NCI-H2227 (cell line): ENCODE data around the gene TRIM44.
"Not testable (repeated sequence)": the region's sequence is repeated elsewhere in the genome, so short reads cannot be mapped to it uniquely, and the experiment has no call there.

Experiments used
- DNase-seq: peaks from one replicate; lab custom pipeline; 2025; ENCODE audit not compliant: unreplicated experiment; lab: John Stamatoyannopoulos, UW

The TRIM44 gene

DNA sequence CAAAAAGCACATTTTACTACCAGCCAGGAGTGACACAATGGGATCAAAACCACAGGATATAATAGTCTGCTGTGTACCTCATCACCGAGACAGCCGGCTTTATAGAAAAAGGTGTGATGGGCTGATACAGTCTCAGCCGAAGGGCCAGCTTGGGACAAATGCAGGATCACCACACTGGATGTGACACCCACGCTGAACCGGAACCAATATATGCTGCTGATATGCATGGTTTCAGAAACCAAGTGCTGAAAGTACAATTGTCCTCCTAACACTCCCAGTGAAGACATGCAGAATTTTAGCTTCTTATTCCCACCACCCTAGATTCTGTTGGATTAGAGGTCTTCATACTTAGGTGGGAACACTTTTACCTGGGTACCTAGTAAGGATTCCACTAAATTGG, 184.3 kb downstream of the TRIM44 start:
- no peak for DNase-seq

DNA sequence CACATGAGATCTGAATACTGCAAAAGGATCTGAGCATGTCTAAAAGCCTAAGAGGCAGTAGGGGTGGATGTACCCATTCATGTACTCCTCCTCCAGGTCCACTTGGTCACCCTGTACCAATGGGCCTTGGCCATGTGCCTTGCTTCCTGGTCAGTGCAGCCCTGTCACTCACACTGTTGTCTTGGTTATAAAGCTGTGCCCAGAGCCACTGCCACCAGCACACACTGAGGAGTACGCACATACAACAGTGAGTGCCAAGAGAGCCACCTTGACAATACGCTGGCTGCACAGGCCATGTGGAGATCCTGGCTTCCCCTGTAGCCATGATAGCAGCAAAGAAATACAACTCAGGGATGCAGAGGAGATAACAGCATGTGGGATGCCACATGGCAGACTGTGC, 184.9 kb downstream of the TRIM44 start:
- DNase-seq, result no peak

DNA sequence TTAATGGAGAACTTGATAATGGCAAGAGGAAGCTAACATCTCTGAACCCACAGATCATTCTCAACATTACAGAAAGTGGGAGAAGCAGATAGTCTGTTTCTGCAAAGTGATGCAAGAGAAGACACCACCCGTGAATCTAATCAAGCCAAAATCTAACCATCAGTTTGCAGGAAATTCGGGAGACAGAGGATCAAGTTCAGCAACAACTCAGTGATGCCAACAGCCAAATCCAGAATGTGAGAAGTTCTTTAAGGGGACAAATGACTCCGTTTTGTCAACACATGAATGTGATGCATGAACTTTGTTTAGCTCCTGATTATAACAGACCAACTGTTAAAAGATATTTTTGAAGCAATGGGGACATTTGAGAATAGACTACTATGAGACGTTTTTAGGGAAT, 186.0 kb downstream of the TRIM44 start:
- DNase-seq, result no peak

DNA sequence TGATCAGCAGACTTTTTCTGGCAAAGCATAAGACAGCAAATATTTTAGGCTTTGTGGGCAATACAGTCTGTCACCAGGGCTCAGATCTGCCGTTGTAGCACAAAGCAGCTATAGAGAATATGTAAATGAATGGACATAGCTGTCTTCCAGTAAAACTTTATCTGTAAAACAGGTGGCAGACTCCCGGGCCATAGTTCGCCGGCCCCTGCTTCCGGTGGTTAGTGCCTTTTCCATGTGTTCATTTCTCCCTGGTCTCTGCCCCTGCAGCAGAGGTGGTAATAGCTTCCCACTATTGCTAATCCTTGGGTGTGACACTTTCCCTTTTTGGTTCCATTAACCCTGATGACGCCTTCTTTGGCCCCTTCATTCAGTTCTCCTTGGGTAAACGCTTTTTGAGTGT, 187.6 kb downstream of the TRIM44 start:
- DNase-seq, result no peak

DNA sequence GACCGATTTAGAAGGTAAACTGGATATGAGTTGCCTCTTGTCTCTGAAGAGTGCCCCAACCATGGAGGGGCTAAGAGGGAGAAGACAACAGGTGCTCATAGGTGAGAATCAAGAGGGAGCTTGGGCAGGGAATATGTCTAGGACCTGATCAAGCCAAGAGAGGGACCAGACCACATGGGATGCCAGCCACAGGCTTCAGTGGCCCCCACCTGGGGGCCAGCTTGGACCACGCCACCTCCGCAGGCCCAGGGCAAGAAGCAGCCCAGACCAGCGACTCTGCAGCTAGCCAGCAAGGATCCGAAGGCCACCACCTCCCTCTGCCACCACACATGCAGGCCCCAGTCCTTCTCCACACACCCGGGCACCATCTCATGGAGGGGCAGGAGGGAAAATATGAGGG, 188.8 kb downstream of the TRIM44 start:
- DNase-seq, result no peak

DNA sequence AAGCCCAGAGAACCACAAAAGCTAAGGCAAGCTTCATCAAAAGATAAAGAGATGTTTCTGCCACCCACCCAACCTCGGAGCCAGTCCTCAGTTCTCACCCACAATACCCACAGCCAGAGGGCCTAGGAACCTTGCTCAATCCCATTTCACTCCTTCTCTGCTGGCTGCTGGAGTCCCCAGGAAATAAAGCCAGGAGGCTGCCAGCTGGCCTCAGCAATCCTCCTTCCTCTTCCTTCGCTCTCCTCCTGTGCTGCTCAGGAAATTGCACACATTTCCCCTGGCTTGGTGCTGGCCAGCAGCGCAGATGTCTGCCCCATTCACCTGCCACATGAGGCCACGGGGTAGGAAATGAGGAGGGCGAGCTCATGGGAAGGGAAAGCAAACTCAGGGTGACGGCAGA, 189.5 kb downstream of the TRIM44 start:
- no peak for DNase-seq

DNA sequence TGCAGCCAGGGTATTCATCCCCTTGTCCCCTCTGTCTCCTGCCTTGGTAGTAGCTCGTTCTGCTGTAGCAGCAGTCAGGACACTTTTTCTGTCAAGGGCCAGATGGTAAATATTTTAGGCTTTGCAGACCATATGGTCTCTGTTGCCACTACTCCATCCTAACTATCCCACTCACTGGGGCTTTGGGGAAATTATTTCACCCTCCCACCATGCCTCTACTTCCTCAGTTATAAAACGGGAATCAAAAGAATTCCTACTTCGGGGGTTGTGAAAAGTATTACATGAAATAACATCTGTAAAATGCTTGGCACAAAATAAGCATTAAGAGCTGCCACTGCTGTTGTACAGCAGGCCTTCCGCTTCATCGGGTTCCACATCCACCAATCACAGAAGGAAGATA, 191.4 kb downstream of the TRIM44 start:
- DNase-seq, result no peak

DNA sequence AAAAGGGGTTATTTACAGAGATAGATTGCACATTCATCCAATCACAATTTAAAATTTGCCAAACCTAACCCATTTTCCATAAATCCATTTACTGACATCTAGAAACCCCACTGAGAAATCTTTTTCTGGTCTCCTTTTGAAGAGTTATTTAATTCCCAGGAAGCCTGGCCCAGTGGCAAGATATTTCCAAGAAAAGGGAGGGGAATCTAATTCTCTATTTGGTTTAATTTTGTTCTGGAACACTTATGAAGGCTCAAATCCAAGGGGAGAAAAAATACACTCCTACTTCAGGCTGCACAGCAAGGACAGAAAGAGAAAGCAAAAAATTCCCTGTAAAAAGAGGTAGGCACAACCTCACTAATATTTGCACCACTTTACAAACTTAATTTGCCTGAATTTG, 193.1 kb downstream of the TRIM44 start:
- DNase-seq, result no peak

DNA sequence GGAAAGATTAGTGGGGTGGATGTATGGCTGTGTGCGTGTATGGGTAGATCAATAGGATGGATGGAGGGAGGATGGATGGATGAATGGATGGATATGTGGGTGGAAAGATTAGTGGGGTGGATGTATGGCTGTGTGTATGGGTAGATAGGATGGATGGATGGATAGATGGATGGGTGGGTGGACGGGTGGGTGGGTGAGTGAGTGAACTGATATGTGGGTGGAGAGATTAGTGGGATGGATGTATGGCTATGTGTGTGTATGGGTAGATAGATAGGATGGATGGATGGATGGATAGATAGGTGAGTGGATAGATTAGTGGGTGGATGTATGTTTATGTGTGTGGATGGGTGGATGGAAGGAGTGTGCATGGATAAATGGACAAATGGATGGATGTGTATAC, 193.7 kb downstream of the TRIM44 start:
- no peak for DNase-seq

DNA sequence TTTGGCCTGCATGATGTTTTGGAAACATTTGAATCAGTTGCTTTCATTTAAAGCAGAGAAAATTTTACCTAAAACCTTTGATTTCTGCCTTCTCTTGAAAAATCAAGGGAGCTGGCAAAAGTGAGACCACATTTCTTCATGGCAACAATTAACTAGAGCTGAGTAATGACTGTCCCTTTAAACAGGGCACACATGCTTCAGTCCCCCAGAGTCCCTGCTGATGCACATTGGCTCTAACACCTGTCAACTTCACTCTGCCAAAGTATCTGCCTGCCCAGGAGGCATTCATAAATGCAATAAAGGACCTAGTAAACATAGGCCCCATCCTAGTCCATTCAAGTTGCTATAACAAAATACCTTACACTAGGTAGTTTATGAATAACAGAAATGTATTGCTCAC, 194.2 kb downstream of the TRIM44 start:
- no peak for DNase-seq

DNA sequence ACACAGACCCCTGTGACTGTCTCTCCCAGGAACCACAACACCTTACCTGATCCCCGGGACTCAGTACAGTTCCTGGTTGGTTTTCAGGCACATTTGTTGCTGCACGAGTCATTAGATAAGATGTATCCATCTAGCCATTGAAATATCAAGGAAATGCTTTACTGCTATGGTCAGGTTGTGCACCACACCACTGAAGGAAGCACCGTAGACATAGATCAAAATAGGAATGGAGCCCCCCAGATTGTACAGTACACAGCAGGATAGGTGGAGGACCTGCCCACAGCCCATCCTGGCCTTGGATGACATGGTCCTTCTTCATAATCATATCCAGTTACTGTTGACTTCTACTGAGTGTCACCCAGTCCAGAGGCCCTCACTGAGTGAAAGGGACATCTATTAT, 195.3 kb downstream of the TRIM44 start:
- DNase-seq, result no peak

DNA sequence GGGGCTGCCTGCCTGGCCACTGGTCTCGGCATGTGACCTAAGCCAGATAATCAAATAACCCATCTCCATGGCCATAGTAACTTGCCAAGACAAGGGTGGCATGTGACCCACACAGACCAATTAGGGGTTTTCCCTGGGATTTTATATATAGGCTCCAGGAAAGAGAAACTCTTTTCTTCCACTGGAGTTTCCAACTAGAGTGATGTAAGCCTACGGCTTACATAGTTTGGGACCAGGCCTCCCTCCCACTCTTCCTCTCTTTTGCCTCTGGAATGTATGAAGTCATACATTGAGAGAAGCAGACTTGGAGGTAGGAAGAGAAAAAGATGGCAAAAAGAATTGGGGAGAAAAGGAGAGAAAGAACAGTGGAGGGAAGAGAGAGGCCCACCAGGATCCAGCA, 196.7 kb downstream of the TRIM44 start:
- no peak for DNase-seq

DNA sequence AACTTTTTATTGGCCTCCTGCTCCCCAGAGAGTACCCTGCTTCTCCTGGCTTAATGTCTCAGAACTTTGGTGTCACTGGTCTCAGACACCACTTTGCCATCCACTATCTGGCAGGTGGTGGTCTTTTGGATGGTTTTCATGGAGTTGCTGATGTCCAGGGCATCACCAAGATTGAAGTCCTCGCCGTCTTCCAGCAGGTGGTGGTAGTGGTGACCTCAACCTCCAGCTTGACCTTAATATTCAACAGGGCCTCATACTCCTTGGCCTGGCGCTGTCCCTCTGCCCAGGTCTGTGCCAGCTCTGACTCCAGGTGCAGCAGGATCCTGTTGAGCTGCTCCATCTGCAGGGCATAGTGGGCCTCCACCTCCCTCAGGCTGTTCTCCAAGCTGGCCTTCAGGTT, 197.6 kb downstream of the TRIM44 start:
- not testable (repeated sequence) for DNase-seq

DNA sequence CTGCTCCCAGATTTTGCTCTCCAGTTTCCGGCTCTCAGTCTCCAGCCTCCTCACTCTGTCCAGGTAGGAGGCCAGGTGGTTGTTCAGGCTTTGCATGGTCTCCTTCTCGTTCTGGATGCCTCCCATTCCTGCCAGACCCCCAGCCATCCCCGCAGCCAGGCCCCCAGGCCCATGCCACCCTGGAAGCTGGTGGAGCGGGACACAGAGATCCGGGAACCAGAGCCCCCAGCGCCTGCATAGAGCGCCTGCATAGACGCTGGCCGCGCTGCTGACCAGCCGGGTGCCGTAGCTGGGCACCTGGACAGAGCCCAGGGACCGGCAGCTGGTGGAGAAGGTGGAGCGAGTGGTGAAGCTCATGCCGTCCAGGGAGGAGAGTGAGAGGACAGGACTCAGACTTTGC, 198.6 kb downstream of the TRIM44 start:
- DNase-seq, result no peak

DNA sequence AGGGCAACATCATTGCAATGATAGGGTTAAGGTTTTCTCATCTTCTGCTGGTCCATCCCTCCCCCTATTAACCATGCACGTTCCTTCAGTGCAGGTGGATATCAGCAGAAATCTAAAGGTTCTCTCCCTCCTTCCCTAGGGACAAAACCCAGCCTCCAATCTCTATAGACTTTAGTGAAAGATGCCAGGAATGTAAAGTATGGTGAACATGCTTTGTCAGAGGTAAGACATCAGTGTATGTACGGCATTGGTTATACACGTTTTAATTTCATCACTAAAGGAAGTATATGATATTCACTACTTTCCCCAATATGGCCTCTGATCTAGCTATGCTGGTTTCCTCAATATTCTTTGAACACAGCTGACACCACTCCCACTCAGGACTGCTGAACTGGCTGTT, 200.1 kb downstream of the TRIM44 start:
- no peak for DNase-seq

DNA sequence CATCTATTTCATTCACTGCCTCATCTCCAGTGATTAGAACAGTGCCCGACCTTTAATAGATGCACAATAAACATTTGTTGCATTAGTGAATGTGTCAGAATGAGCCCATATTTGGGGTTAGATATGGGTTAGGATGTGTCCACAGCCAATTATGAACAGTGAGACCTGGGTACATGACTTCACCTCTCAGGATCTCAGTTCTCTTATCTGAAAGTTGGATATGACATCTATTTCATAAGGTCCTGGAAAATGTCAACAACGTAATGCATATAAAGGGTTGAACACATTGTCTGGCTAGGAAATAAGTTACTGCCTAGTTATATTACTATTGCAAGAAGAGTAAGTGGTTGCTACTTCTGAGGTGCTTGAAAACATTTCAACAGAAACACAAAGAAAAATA, 201.6 kb downstream of the TRIM44 start:
- DNase-seq, result no peak

DNA sequence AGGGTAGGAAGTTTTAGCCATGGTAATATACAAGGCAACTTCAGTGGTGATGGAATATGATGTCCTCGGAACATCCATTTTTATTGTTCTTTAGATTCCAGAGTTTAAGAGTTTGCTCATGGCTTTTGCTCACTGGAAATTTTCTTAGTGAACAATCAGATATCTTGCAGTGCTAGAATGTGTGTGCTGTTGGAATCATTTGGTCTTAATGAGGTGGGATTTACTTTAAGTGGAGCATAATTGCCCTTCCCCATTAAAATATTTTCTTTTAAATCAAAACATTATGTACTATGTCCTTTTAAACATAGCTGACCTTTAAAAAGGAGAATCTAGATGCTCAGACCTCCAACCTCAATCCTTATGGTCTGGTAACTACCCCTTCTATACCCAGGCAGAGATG, 204.0 kb downstream of the TRIM44 start:
- DNase-seq, result no peak
